ENCODE measurements around the gene TEC. TPM values are rescaled to one million over a fixed set of nuclear protein-coding genes. Genes with fewer than 3 reads are reported as not detected.
"Not testable (repeated sequence)": the region's sequence is repeated elsewhere in the genome, so short reads cannot be mapped to it uniquely, and the experiment has no call there.

TEC gene
- total RNA-seq, 1 donor = 7.2 TPM

DNA sequence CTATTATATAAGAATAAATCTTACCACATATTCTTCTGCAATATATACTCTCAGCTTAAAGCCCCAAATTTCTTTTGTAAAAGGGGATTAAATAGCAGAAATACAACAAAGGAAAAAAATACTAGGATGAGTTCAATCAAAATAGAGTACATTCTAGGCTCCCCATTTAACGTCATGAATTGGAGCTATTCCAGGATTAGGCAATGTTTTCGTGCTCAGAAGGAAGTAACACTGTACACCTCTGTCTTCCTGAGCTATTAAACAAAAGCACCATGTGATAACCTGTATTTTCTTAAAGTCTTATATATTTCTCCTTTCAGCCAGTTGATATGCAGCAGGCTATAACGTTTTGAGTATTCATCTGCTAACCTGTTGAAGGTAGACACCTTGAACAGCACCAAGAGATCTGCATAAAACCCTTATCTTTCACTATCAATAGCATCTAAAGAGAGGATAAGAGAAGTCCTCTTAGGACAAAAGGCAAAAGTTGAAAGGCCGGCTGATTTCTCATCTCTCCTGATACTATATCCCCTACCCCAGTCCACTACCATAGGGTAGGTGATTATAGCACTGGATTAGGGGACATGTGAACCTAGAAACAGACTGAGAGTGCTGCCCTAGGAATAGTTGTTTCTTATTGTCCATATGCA, 31.5 kb downstream of the TEC start:
- H3K4me1 ChIP-seq (ENCODE audit: insufficient read depth, low read length) = peaks cover 24% of the 10 kb centered on the region
- no peaks in the 10 kb centered on the region for H3K27me3 ChIP-seq (ENCODE audit: insufficient read depth, low read length)
- no peaks in the 10 kb centered on the region for H3K9me3 ChIP-seq (ENCODE audit: low read depth, low read length)
- H3K4me3 ChIP-seq (ENCODE audit: low read length) = no peak overlapping the region

DNA sequence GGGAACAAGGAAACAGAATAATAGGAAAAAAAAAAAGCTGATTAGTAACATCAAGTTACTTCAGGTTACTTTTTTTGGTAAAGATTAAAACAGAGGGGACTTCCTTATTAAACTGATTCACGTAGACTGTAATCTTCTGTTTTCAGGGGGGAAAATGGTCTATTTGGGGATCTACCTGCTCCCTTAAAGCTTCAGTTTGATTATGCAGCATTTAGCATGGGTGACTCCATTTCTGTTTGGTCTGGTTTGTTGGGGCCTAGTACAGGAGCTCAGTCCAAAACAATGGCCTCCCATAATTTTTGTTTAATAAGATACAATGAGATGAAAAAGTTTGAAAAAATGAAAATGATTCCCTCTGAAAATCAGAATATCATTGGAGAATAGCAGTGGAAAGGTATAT, 34.6 kb downstream of the TEC start:
- Histone ChIP-seq H3K9me3 (ENCODE audit: low read depth, low read length) (no peaks in the 10 kb centered on the region), H3K27me3 (ENCODE audit: insufficient read depth, low read length) (no peaks in the 10 kb centered on the region), H3K4me3 (ENCODE audit: low read length) (no peak overlapping the region), H3K4me1 (ENCODE audit: insufficient read depth, low read length) (peaks cover 23% of the 10 kb centered on the region)

DNA sequence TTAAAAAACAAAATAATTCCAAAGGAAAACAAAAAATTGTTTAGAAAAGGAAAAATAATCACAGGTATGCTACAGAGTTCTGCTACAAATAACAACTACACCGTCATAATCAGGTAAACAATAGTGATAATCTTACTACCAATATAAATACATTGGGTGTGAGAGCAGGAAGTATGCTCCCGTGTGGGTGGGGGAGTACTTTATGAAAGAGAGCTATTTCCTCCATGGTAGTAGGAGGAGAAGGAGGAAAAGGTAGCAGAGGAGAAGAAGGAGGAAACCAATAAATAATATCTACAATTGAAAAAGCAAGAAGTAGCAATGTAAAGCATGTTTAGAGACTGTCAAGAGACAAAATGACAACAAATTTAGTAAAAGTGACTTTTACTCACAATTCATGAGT, 35.1 kb downstream of the TEC start:
- no peaks in the 10 kb centered on the region for H3K27me3 ChIP-seq (ENCODE audit: insufficient read depth, low read length)
- H3K4me1 ChIP-seq (ENCODE audit: insufficient read depth, low read length) = peaks cover 23% of the 10 kb centered on the region
- no peak overlapping the region for H3K4me3 ChIP-seq (ENCODE audit: low read length)
- no peaks in the 10 kb centered on the region for H3K9me3 ChIP-seq (ENCODE audit: low read depth, low read length)

DNA sequence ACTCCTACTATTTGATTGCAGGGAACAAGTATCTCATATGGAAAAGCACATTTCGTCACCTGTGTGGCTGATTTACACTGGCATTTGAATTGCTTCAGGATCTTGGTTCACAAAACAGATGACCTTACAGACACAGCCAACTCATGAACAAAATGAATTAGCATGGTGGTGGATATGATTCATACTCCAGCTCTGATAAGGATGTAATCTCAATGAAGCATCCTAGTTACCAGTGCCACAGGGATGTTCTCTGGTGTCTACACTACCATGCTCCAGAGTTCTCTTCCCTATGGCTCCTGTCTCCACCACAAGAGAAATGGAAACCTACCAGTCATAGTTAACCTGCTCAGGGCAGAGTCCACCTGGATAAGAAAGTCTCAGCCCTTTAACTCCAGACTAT, 40.7 kb downstream of the TEC start:
- Histone ChIP-seq H3K27me3 (ENCODE audit: insufficient read depth, low read length) (no peaks in the 10 kb centered on the region), H3K4me1 (ENCODE audit: insufficient read depth, low read length) (peaks cover 59% of the 10 kb centered on the region), H3K4me3 (ENCODE audit: low read length) (no peak overlapping the region), H3K9me3 (ENCODE audit: low read depth, low read length) (no peaks in the 10 kb centered on the region)

DNA sequence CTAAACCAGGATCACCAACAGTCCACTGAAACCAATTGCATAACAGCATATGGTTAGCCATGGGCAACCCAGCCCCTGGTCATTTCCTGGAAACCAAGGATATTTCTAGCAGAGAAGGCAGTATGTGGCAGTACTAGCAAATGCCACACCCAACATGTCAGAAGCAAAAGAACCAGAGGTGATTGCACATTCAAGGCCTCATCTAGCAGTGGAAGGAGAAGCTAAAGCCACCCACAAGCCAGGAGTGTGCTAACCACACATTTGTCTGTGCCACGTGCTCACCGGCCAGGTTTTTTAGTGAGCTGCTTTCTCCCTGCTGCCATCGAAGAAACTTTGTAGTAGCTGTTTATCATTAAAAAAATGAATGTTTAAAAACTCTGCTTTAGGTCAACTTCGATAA, 42.0 kb downstream of the TEC start:
- H3K27me3 ChIP-seq (ENCODE audit: insufficient read depth, low read length) = no peaks in the 10 kb centered on the region
- H3K4me3 ChIP-seq (ENCODE audit: low read length) = no peak overlapping the region
- H3K9me3 ChIP-seq (ENCODE audit: low read depth, low read length) = no peaks in the 10 kb centered on the region
- peaks cover 56% of the 10 kb centered on the region for H3K4me1 ChIP-seq (ENCODE audit: insufficient read depth, low read length)

DNA sequence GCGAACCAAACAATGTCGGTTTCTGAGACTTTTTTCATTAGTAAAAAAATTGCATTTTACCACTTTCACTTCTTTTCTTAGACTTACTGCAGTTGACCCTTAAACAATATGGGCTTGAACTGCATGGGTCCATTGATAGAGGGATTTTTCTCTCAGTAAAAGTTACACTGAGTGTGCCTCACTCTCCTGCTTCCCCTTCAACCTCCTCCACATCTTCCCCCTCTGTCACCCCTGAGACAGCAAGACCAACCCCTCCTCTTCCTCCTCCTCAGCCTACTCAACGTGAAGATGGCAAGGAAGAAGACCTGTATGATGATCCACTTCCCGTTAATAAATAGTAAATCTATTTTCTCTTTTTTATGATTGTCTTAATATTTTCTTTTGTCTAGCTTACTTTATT, 43.4 kb downstream of the TEC start:
- H3K4me1 ChIP-seq (ENCODE audit: insufficient read depth, low read length) = peaks cover 56% of the 10 kb centered on the region
- H3K27me3 ChIP-seq (ENCODE audit: insufficient read depth, low read length) = no peaks in the 10 kb centered on the region
- H3K4me3 ChIP-seq (ENCODE audit: low read length) = no peak overlapping the region
- no peaks in the 10 kb centered on the region for H3K9me3 ChIP-seq (ENCODE audit: low read depth, low read length)

DNA sequence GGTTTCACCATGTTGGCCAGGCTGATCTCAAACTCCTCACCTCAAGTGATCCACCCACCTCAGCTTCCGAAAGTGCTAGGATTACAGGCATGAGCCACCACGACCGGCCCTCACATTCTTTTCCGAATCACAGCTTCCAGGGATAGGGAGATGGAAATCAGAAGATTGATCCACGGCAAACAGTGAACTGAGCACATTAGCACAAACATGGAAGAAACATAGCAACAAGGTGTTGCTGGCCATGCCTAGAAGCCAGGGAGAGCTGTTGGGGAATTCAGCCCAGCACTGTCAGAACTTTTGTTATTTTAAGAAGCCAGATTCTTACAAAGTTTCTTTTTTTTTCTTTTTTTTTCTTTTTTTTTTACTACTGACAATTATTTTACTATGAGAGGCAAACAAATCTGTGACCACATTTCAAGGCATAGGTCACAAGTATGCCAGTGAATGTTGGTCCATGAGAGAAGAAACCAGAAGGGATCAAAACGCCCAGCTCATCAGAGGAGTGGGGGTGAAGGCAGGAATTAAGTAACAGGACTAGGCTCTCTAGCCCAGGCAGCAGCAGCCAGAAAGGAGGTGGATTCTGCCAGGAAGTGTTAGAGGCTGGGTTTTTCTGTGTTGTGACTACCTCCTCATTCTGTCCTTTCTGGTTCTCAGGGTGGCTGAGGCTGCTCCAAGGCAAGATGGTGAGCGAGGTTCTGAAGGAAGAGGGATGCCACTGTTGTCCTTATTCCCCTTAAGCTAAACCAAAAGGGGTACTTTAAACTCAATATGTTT, 44.1 kb downstream of the TEC start:
- peaks cover 56% of the 10 kb centered on the region for H3K4me1 ChIP-seq (ENCODE audit: insufficient read depth, low read length)
- H3K9me3 ChIP-seq (ENCODE audit: low read depth, low read length) = no peaks in the 10 kb centered on the region
- H3K4me3 ChIP-seq (ENCODE audit: low read length) = no peak overlapping the region
- H3K27me3 ChIP-seq (ENCODE audit: insufficient read depth, low read length) = no peaks in the 10 kb centered on the region

DNA sequence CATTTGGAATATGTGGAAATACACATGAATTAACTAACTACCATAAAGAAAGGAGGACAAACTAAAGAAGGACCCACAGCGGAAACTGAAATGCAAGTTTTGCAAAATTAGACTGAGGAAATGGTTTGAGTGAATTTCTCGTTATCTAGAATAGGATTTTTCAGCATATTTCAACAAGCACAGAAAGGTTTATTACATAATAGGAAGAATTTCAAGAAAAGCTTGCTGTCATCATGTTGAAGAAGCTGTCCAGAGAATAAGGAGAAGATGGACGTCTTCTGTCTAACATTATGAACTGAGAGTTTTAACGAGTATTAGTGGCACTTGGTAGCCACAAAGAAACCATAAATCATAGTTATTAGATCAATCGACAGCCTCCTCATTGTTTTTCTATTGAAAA, 45.0 kb downstream of the TEC start:
- H3K4me1 ChIP-seq (ENCODE audit: insufficient read depth, low read length) = peaks cover 56% of the 10 kb centered on the region
- no peak overlapping the region for H3K4me3 ChIP-seq (ENCODE audit: low read length)
- H3K9me3 ChIP-seq (ENCODE audit: low read depth, low read length) = no peaks in the 10 kb centered on the region
- no peaks in the 10 kb centered on the region for H3K27me3 ChIP-seq (ENCODE audit: insufficient read depth, low read length)

DNA sequence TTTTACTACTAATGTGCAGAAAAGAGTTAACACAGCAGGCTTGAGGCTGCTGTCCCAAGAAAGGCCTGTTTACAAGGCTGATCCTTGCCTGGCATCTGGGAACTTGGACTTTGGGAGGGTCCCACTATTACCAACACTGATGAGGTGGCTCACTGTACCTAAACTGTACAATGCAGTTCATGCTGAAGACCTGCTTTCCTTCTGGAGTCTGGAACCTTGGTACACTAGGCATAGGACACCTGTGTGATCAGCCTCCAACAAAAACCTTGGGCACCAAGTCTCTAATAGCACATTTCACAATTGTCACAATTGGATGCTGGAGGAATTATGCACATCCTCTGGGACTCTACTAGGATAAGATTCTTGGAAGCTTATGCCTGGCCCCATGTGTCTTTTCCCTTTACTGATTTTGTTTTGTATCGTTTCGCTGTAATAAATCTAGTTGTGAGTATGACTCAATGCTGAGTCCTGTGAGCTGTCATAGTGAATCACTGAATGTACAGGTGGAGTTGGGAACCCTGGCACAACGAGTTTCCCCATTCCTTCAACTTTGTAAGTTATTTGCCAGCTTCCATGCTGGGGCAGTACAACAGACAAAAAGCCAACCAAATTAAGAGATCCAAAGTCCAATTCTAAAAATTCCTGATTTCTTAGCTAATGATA, 45.9 kb downstream of the TEC start:
- no peaks in the 10 kb centered on the region for H3K9me3 ChIP-seq (ENCODE audit: low read depth, low read length)
- no peaks in the 10 kb centered on the region for H3K27me3 ChIP-seq (ENCODE audit: insufficient read depth, low read length)
- H3K4me3 ChIP-seq (ENCODE audit: low read length) = no peak overlapping the region
- peaks cover 49% of the 10 kb centered on the region for H3K4me1 ChIP-seq (ENCODE audit: insufficient read depth, low read length)

DNA sequence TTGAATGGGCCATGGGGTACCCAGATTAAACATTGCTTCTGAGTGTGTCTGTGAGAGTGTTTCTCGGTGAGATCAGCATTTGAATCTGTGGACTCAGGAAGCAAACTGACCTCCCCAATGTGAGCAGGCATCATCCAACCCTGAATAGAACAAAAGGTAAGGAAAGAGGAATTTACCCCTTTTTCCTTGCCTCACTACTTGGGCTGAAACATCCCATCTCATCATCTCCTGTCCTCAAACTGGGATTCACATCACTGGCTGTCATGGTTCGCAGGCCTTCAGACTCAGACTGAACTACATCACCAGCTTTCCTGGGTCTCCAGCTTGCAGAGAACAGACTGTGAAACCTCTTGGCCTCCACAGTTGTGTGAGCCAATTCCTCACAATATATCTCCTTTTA, 47.1 kb downstream of the TEC start:
- Histone ChIP-seq H3K27me3 (ENCODE audit: insufficient read depth, low read length) (no peaks in the 10 kb centered on the region), H3K9me3 (ENCODE audit: low read depth, low read length) (no peaks in the 10 kb centered on the region), H3K4me1 (ENCODE audit: insufficient read depth, low read length) (peaks cover 39% of the 10 kb centered on the region), H3K4me3 (ENCODE audit: low read length) (no peak overlapping the region)

DNA sequence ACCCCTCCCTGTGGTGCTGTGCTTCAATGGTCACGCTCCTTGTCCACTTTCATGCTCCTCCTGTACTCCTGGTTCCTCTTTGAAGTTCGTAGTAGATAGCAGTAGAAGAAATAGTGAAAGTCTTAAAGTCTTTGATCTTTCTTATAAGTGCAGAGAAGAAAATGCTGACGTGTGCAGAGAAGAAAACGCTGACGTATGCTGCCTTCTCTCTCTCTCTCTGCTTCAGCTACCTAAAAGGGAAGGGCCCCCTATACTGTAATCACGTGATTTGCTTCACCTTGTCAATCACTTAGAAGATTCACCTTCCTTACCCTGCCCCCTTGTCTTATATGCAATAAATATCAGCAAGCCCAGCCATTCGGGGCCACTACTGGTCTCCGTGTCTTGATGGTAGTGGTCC, 50.2 kb downstream of the TEC start:
- not testable (repeated sequence) for H3K4me3 ChIP-seq (ENCODE audit: low read length); H3K27me3 ChIP-seq (ENCODE audit: insufficient read depth, low read length); H3K9me3 ChIP-seq (ENCODE audit: low read depth, low read length)
- peaks cover 10% of the 10 kb centered on the region for H3K4me1 ChIP-seq (ENCODE audit: insufficient read depth, low read length)

DNA sequence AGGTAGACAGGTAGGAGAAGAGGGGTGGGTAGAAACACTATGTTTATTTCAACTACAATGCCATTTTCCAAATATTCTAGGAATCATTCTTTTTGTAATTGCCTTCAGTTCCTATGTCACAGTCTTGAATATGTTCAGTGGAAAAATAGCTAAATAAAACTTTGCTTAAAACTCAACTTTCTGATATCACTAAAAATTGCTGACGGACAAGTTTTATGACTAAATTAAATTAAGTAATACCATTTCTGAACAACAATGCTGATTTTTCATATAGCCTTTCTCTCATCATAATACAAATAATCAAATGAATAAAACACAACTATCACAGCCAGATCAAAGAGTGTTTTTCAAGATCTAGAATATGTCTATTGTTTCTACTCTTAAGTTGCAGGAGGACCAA, 53.1 kb downstream of the TEC start:
- H3K4me1 ChIP-seq (ENCODE audit: insufficient read depth, low read length) = peaks cover 11% of the 10 kb centered on the region
- no peak overlapping the region for H3K4me3 ChIP-seq (ENCODE audit: low read length)
- no peaks in the 10 kb centered on the region for H3K27me3 ChIP-seq (ENCODE audit: insufficient read depth, low read length)
- H3K9me3 ChIP-seq (ENCODE audit: low read depth, low read length) = no peaks in the 10 kb centered on the region

DNA sequence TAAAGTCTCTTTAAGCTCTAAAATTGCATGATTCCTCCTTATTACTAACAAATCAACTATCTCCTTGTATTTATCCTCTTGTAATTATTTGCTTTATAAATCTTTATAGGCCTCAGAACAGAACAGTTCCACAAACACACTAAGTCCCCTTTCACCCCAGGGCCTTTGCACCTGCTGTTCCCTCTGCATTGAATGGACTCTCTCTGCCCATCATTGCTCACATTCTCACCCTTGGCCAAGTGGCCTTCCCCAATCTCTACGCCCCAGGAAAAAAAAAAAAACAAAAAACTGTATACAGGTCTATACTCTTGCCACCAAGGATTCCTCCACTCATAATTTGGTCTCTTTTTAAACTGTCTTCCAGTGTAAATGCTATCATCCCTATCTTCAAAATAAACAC, 53.7 kb downstream of the TEC start:
- H3K4me1 ChIP-seq (ENCODE audit: insufficient read depth, low read length) = peaks cover 12% of the 10 kb centered on the region
- H3K27me3 ChIP-seq (ENCODE audit: insufficient read depth, low read length) = no peaks in the 10 kb centered on the region
- no peaks in the 10 kb centered on the region for H3K9me3 ChIP-seq (ENCODE audit: low read depth, low read length)
- no peak overlapping the region for H3K4me3 ChIP-seq (ENCODE audit: low read length)

DNA sequence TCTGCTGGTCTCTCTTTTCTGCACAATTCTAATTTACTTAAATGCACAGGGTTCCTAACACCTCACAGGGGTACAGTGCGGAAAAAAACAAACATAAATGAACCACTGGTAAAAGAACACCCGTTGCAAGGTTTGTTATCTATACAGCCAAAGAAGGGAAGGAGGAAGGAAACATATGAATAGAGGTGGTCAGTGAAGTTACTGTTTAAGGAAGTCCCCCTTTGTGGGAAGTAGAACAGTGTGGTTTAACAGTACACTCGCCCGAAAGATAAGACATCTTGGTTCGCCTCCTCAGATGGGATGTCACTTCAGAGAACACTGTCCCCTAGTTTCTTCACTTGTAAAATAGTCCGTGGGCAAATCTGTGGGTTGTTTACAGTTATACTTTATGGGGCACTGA, 57.5 kb downstream of the TEC start:
- Histone ChIP-seq H3K4me1 (ENCODE audit: insufficient read depth, low read length) (peaks cover 19% of the 10 kb centered on the region), H3K4me3 (ENCODE audit: low read length) (no peak overlapping the region), H3K27me3 (ENCODE audit: insufficient read depth, low read length) (no peaks in the 10 kb centered on the region), H3K9me3 (ENCODE audit: low read depth, low read length) (no peaks in the 10 kb centered on the region)

DNA sequence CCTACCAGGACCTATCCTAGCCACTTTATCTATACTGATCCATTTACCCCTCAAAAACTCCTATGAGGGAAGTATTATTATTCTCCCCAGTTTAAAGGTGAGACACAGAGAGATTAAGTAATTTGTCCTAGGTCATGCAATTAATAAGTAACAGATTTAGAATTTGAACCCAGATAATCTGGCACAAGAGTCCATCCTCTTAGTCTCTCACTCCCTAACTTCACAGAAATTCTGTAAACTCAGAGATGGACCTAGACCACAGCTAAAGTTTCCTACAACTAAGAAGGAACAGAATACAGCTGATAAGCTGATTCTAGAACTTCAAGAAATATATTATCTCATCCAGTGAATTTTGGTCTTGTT, 58.7 kb downstream of the TEC start:
- no peaks in the 10 kb centered on the region for H3K9me3 ChIP-seq (ENCODE audit: low read depth, low read length)
- peaks cover 19% of the 10 kb centered on the region for H3K4me1 ChIP-seq (ENCODE audit: insufficient read depth, low read length)
- H3K4me3 ChIP-seq (ENCODE audit: low read length) = no peak overlapping the region
- no peaks in the 10 kb centered on the region for H3K27me3 ChIP-seq (ENCODE audit: insufficient read depth, low read length)

DNA sequence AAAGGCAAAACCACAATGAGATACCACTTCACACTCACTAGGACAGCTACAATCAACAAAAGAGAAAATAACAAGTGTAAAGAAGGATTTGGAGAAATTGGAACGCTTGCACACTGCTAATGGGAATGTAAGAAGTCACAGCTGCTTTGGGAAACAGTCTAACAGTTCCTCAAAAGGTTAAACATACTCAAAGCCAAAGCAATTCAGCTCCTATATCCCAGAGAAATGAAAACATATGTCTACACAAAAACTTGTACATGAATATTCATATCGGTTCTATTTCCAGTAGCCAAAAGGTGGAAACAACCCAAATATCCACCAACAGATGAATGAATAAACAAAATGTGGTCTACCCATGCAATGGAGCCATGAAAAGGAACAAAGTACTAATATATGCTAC, 64.0 kb downstream of the TEC start:
- Histone ChIP-seq H3K4me1 (ENCODE audit: insufficient read depth, low read length) (peaks cover 34% of the 10 kb centered on the region), H3K4me3 (ENCODE audit: low read length) (no peak overlapping the region), H3K27me3 (ENCODE audit: insufficient read depth, low read length) (no peaks in the 10 kb centered on the region), H3K9me3 (ENCODE audit: low read depth, low read length) (no peaks in the 10 kb centered on the region)

Data from mononuclear cell (primary cell).